ENCODE data around the gene PRUNE2. TPM values are rescaled to one million over a fixed set of nuclear protein-coding genes. Genes with fewer than 3 reads are reported as not detected.

Gene PRUNE2
- total and polyA plus RNA-seq, 2 experiments from 2014 or later, result 0.46 to 4.1 TPM

DNA sequence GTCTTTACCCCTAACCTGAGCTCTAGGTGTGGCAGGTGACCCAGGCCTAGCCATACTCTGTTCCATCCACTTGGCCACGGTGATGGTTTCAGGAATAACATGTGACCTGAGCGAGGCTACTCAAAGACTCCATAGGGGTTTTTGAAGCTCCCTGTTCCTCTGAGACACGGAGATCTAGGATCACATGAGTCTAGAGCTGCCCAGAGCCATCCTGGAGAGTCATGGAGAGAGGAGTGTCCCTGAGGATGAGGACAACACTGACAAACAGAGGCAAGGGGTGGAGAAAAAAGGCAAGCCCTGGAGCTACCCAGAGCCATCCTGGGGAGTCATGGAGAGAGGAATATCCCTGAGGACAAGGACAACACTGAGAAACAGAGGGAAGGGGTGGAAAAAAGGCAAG, 171.2 kb downstream of the PRUNE2 start:
- no peaks in the 10 kb centered on the region for H3K79me2 ChIP-seq
- WGBS (ENCODE audit: low lambda C conversion rate, missing lambda C conversion rate), result 91% methylated on average over 3 of the region's 3 CpGs
- no peak overlapping the region for H3K4me3 ChIP-seq
- no peaks in the 10 kb centered on the region for H3K4me1 ChIP-seq (ENCODE audit: insufficient read depth)
- no peaks in the 10 kb centered on the region for H4K20me1 ChIP-seq (ENCODE audit: insufficient read depth, poor library complexity, severe bottlenecking)
- no peak for TF ChIP-seq EZH2 (IDR thresholded peaks at IDR 0.05; ENCODE audit: borderline replicate concordance)
- TF ChIP-seq, protein P1, sequence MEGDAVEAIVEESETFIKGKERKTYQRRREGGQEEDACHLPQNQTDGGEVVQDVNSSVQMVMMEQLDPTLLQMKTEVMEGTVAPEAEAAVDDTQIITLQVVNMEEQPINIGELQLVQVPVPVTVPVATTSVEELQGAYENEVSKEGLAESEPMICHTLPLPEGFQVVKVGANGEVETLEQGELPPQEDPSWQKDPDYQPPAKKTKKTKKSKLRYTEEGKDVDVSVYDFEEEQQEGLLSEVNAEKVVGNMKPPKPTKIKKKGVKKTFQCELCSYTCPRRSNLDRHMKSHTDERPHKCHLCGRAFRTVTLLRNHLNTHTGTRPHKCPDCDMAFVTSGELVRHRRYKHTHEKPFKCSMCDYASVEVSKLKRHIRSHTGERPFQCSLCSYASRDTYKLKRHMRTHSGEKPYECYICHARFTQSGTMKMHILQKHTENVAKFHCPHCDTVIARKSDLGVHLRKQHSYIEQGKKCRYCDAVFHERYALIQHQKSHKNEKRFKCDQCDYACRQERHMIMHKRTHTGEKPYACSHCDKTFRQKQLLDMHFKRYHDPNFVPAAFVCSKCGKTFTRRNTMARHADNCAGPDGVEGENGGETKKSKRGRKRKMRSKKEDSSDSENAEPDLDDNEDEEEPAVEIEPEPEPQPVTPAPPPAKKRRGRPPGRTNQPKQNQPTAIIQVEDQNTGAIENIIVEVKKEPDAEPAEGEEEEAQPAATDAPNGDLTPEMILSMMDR (IDR thresholded peaks at IDR 0.05; ENCODE audit: poor library complexity), result no peak
- no peak for TF ChIP-seq EZH2phosphoT487 (IDR thresholded peaks at IDR 0.05; ENCODE audit: low read depth, severe bottlenecking, unreplicated experiment)
- no peak overlapping the region for H2AFZ ChIP-seq
- H3K27ac ChIP-seq, result no peak overlapping the region
- H3K27me3 ChIP-seq, result no peaks in the 10 kb centered on the region
- no peaks in the 10 kb centered on the region for H3K9me2 ChIP-seq (replicated peaks; ENCODE audit: insufficient read depth)
- H3K36me3 ChIP-seq (replicated peaks; ENCODE audit: insufficient read depth, low read depth), result no peaks in the 10 kb centered on the region
- no peaks in the 10 kb centered on the region for H3K9me3 ChIP-seq (ENCODE audit: low read depth)
- H3K4me2 ChIP-seq, result no peak overlapping the region
- no peak for DNase-seq (ENCODE audit: low spot score)

DNA sequence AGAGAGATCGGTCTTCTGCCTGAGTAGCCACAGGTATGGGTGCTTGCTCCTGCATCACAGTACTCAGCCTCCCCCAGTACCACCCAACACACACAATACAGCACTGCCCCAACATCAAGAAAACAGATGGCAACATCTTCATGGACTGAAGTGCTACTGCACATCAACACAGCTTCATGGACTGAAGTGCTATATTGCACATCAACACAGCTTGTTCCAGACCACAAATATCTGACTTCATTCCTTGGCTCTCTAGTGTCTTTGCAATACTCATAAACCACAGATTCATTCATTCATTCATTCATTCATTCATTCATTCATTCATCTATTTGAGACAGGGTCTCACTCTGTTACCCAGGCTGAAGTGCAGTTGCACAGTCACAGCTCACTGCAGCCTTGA, 172.8 kb downstream of the PRUNE2 start:
- H3K27ac ChIP-seq, result no peak overlapping the region
- no peak for TF ChIP-seq EZH2phosphoT487 (IDR thresholded peaks at IDR 0.05; ENCODE audit: low read depth, severe bottlenecking, unreplicated experiment)
- TF ChIP-seq EZH2 (IDR thresholded peaks at IDR 0.05; ENCODE audit: borderline replicate concordance), result no peak
- no peak overlapping the region for H3K4me2 ChIP-seq

DNA sequence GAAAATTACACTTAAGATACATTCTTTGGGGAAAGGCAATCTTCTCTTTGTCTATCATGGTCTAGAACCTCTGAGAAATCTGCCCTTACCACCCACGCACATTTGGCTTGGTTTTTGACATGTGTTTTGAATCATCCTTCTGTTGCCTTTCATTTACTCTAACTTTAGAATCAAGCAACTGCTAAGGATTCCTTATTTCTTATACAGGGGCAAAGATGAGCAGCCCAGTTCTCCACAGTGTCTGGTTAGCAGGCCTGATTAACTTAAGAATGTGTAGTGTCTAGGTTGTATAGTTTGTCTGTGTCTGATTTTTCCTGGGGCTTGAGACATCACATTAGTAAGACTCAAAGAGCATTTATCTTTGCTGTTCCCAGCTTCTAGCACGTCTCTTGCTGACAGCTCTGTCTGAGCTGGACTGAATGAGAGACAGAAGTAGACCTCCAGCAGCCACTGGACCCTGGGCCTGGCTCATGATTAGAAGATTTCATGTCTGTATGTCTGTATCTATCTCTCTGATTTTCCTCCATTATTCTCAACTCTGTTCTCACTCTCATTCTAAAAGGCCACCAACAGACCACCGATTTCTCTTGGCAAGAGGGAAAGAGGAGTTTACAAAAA, 173.5 kb downstream of the PRUNE2 start:
- H3K9me2 ChIP-seq (replicated peaks; ENCODE audit: insufficient read depth), result no peaks in the 10 kb centered on the region
- H2AFZ ChIP-seq, result no peak overlapping the region
- H3K4me2 ChIP-seq, result no peak overlapping the region
- H3K79me2 ChIP-seq, result no peaks in the 10 kb centered on the region
- no peak for DNase-seq (ENCODE audit: low spot score)
- no peaks in the 10 kb centered on the region for H3K36me3 ChIP-seq (replicated peaks; ENCODE audit: insufficient read depth, low read depth)
- no peaks in the 10 kb centered on the region for H3K9me3 ChIP-seq (ENCODE audit: low read depth)
- TF ChIP-seq EZH2 (IDR thresholded peaks at IDR 0.05; ENCODE audit: borderline replicate concordance), result no peak
- TF ChIP-seq EZH2phosphoT487 (IDR thresholded peaks at IDR 0.05; ENCODE audit: low read depth, severe bottlenecking, unreplicated experiment), result no peak
- TF ChIP-seq, protein P1 (IDR thresholded peaks at IDR 0.05; ENCODE audit: poor library complexity), result no peak
- 24% methylated on average over 3 of the region's 3 CpGs for WGBS (ENCODE audit: low lambda C conversion rate, missing lambda C conversion rate)
- no peak overlapping the region for H3K4me3 ChIP-seq
- no peak overlapping the region for H3K27ac ChIP-seq
- H3K4me1 ChIP-seq (ENCODE audit: insufficient read depth), result no peaks in the 10 kb centered on the region
- H4K20me1 ChIP-seq (ENCODE audit: insufficient read depth, poor library complexity, severe bottlenecking), result no peaks in the 10 kb centered on the region
- H3K27me3 ChIP-seq, result no peaks in the 10 kb centered on the region

More for the DNA sequence above, 172.8 kb downstream of the PRUNE2 start:
- no peaks in the 10 kb centered on the region for H4K20me1 ChIP-seq (ENCODE audit: insufficient read depth, poor library complexity, severe bottlenecking)
- no peaks in the 10 kb centered on the region for H3K4me1 ChIP-seq (ENCODE audit: insufficient read depth)
- H3K27me3 ChIP-seq, result no peaks in the 10 kb centered on the region
- H3K36me3 ChIP-seq (replicated peaks; ENCODE audit: insufficient read depth, low read depth), result no peaks in the 10 kb centered on the region
- DNase-seq (ENCODE audit: low spot score), result no peak
- no peaks in the 10 kb centered on the region for H3K9me3 ChIP-seq (ENCODE audit: low read depth)
- 90% methylated on average over 1 of the region's 1 CpG for WGBS (ENCODE audit: low lambda C conversion rate, missing lambda C conversion rate)
- no peak overlapping the region for H3K4me3 ChIP-seq
- H3K79me2 ChIP-seq, result no peaks in the 10 kb centered on the region
- H3K9me2 ChIP-seq (replicated peaks; ENCODE audit: insufficient read depth), result no peaks in the 10 kb centered on the region
- H2AFZ ChIP-seq, result no peak overlapping the region

DNA sequence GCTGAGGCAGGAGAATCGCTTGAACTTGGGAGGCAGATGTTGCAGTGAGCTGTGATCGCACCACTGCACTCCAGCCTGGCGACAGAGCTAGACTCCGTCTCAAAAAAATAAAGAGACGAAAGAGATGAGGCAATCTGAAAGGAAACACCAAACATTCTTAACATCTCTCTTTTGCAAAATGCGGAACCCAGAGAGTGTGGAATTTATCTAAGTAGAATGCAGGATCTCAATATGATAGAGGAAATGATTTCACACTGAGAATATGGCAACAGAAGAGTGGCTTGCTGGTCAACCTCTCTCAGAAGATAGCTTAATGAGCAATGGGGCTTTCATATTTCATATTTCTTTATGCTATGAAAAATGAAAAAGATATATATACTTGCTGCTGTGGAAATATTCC, 175.1 kb downstream of the PRUNE2 start:
- Histone ChIP-seq H3K9me2 (replicated peaks; ENCODE audit: insufficient read depth) (no peaks in the 10 kb centered on the region), H2AFZ (no peak overlapping the region), H3K4me1 (ENCODE audit: insufficient read depth) (no peaks in the 10 kb centered on the region), H4K20me1 (ENCODE audit: insufficient read depth, poor library complexity, severe bottlenecking) (no peaks in the 10 kb centered on the region), H3K27ac (no peak overlapping the region), H3K79me2 (no peaks in the 10 kb centered on the region), H3K9me3 (ENCODE audit: low read depth) (no peaks in the 10 kb centered on the region), H3K4me3 (no peak overlapping the region), H3K27me3 (no peaks in the 10 kb centered on the region), H3K4me2 (no peak overlapping the region), H3K36me3 (replicated peaks; ENCODE audit: insufficient read depth, low read depth) (no peaks in the 10 kb centered on the region)
- TF ChIP-seq EZH2phosphoT487 (IDR thresholded peaks at IDR 0.05; ENCODE audit: low read depth, severe bottlenecking, unreplicated experiment) (no peak), EZH2 (IDR thresholded peaks at IDR 0.05; ENCODE audit: borderline replicate concordance) (no peak)
- TF ChIP-seq, protein P1 (IDR thresholded peaks at IDR 0.05; ENCODE audit: poor library complexity), result no peak
- no peak for DNase-seq (ENCODE audit: low spot score)
- WGBS (ENCODE audit: low lambda C conversion rate, missing lambda C conversion rate), result 90% methylated on average over 6 of the region's 6 CpGs

Measured in hepatocyte (in vitro differentiated cells).